Measurements from ENCODE around the gene ZER1.

Gene ZER1

GRCh38 chr9:128690684-128691034, 81.1 kb downstream of the ZER1 start:
- no peak for DNase-seq
- TF ChIP-seq POLR2A (IDR thresholded peaks at IDR 0.05; ENCODE audit: low read length), result no peak
- TF ChIP-seq GATA1 (IDR thresholded peaks at IDR 0.05; ENCODE audit: low read depth, low read length), result no peak

- peak; percentile 70 to 77 for DNase-seq
- no peak for TF ChIP-seq GATA1 (IDR thresholded peaks at IDR 0.05; ENCODE audit: low read depth, low read length)
- TF ChIP-seq POLR2A (IDR thresholded peaks at IDR 0.05; ENCODE audit: low read length), result no peak
These were observed 81.7 kb downstream of the ZER1 start for GRCh38 chr9:128689820-128690683.

GRCh38 chr9:128689293-128689774, 82.4 kb downstream of the ZER1 start:
- peak; percentile 81 to 88 for DNase-seq
- TF ChIP-seq GATA1 (IDR thresholded peaks at IDR 0.05; ENCODE audit: low read depth, low read length), result no peak
- peak; percentile 11 for TF ChIP-seq POLR2A (IDR thresholded peaks at IDR 0.05; ENCODE audit: low read length)

- peak; percentile 96 to 98 for DNase-seq
- peak; percentile 75 for TF ChIP-seq POLR2A (IDR thresholded peaks at IDR 0.05; ENCODE audit: low read length)
- no peak for TF ChIP-seq GATA1 (IDR thresholded peaks at IDR 0.05; ENCODE audit: low read depth, low read length)
These were observed 83.0 kb downstream of the ZER1 start, which contains the start of gene SET for GRCh38 chr9:128688501-128689292. Gene SET, plus strand, starts transcription at chr9:128689222. Its CDS starts 361 bp downstream, at chr9:128689583.

- DNase-seq, result no peak
- TF ChIP-seq POLR2A (IDR thresholded peaks at IDR 0.05; ENCODE audit: low read length) (no peak), GATA1 (IDR thresholded peaks at IDR 0.05; ENCODE audit: low read depth, low read length) (no peak)
These were observed 84.3 kb downstream of the ZER1 start for GRCh38 chr9:128687453-128687852.

- DNase-seq, result peak; percentile 63 to 77
- TF ChIP-seq GATA1 (IDR thresholded peaks at IDR 0.05; ENCODE audit: low read depth, low read length), result no peak
- TF ChIP-seq POLR2A (IDR thresholded peaks at IDR 0.05; ENCODE audit: low read length), result no peak
These were observed 85.9 kb downstream of the ZER1 start for GRCh38 chr9:128685636-128686489.

- peak; percentile 42 to 47 for DNase-seq
- TF ChIP-seq POLR2A (IDR thresholded peaks at IDR 0.05; ENCODE audit: low read length) (no peak), GATA1 (IDR thresholded peaks at IDR 0.05; ENCODE audit: low read depth, low read length) (no peak)
These were observed 87.2 kb downstream of the ZER1 start for GRCh38 chr9:128684325-128685199.

GRCh38 chr9:128684065-128684324, 87.7 kb downstream of the ZER1 start:
- no peak for DNase-seq
- TF ChIP-seq POLR2A (IDR thresholded peaks at IDR 0.05; ENCODE audit: low read length), result no peak
- no peak for TF ChIP-seq GATA1 (IDR thresholded peaks at IDR 0.05; ENCODE audit: low read depth, low read length)

GRCh38 chr9:128683340-128684064, 88.2 kb downstream of the ZER1 start:
- DNase-seq, result no peak

More at GRCh38 chr9:128683340-128684064, 88.2 kb downstream of the ZER1 start:
- TF ChIP-seq POLR2A (IDR thresholded peaks at IDR 0.05; ENCODE audit: low read length) (no peak), GATA1 (IDR thresholded peaks at IDR 0.05; ENCODE audit: low read depth, low read length) (no peak)
